Activated CD4-positive, alpha-beta T cell treated with anti-CD3 and anti-CD28 coated beads, Interleukin-2, amount 50 U/mL, for 48 hours (primary cell): ENCODE measurements around the gene OPCML.

Experiments
- DNase-seq, 2 experiments: peaks; one replicate each; pipeline ENCODE4 v3.0.0-alpha.2; 2020

Gene OPCML

DNA sequence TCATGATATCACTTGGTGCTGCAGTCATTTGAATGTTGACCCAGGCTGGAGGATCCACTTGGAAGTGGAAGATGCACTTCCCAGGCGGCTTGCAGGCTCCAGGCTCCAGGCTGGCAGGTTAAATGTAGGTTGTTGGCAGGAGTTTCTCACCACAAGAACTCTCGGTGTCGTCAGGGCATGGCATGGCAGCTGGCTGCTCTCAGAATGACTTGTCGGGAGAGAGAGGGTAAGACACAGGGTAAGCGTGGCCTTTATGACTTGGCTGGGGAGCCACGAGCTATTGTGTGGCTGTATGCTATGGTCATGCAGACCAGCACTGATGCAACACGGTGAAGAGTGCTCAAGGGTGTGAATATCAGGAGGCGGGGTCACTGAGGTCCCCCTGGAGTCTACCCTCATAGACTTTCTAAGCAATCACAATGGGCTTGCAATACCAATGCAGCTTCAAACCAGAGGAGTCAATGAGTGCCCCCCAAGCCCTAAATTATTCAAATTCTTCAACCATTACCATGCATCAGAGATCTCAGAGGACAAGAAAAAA is 1027.7 kb downstream of the OPCML start:
- no peak for DNase-seq

DNA sequence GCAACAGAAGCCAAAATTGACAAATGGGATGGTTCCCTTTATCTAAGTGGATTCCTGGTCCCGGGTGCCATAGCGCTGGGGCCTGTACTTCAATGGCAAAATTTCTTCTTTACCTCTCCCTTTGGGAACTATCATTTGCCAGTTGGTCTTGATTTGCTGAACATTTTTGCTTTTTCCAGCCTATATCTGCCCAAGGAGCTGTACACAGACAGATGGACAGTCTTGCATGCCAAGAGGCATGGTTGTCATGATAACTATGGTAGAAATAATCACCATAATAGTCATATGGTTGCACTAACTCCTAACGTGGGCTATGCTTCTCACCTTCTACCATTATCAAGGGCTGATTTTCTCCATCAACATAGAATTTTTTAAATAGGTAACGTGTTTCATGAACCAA is 1030.9 kb downstream of the OPCML start:
- DNase-seq: no peak

DNA sequence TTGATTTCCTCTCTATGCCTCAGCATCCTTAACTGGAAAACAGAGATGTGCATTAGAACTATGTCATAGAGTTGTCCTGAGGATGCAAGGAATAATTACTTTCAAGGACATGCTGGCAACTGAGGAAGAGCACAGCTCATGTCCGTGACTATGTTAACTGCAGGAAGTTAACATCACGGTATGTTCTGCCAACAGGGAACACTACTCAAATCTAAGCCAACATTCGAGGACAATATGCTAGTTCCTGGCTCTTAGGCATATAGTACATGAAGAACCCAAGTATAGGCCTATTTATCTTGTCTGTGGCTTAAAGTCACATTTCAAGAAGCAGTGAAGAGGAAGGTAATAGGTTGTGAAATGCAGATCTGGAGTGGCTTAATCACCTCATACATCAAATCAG is 1032.6 kb downstream of the OPCML start:
- no peak for DNase-seq

DNA sequence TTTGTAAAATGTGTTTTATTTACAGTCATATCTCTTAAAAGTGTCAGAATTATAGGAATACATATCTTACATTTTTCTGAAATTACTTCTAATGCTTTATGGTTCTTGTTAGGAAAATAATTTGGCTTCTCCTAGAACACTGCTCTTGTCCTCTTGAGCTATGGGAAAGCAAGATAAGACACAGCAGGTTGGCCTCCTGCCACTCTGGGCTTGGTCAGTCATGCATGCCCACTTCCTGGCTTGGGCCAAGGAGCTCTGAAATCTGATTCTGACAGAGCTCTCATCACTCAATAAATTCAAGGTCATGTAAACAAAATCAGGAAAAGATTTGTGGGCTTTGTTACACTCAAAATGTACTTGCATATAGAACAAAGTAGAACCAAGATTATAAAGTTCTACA is 1036.0 kb downstream of the OPCML start:
- DNase-seq: no peak

DNA sequence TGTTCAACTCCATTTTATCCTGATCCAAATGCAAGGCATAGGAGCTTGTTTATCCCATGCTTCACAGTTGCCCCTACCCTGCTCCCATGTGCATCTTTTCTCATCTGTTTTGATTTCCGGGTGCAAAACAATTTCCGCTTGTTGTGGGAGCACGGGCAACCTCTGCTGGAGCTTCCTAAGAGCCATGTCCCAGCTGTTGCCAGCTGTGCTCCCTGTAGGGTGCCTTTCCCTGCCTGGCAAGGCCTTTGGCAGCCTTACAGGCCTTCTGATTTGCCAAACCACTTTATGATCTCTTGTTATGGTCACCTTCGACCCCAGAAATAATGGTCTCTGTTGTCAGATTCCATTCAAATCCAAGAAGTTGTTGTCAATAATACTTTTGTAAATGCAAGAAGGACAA is 1038.5 kb downstream of the OPCML start:
- no peak for DNase-seq

DNA sequence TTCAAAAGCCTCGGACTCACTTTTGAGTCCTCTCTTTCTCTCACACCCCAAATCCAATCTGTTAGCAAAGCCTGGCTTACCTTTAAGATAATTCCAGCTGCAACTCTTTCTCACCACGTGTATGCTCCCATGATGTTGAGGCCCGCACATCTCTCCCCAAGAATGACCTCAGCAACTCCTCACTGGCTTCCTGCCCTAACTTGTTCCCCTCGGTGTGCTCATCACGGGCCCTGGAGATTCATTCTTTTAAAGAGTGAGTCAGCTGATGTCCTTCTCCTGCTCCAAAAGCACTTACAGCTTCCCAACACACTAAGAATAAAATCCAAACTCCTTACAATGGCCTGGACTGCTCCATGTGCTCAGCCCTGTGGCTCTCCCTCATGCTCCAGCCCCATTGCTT is 1041.3 kb downstream of the OPCML start:
- DNase-seq: no peak

DNA sequence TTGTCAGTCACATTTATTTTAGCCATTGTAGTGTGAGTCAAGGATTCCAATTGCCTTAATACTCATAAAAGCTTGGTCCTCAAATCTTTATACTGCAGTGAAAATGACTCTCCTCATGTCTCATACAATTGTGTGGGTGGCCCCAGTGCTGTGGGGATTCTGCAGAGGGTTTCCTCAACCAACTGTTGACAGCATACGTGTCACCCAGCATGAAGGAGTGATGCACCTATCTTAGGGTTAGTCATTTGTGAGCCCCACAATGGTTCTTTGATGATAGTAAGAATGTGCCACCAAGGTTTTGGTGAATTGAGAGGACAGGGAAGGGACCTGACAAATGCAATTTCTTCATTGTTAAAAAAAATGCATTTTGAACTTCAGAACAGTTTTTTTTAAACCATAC is 1046.2 kb downstream of the OPCML start:
- no peak for DNase-seq

DNA sequence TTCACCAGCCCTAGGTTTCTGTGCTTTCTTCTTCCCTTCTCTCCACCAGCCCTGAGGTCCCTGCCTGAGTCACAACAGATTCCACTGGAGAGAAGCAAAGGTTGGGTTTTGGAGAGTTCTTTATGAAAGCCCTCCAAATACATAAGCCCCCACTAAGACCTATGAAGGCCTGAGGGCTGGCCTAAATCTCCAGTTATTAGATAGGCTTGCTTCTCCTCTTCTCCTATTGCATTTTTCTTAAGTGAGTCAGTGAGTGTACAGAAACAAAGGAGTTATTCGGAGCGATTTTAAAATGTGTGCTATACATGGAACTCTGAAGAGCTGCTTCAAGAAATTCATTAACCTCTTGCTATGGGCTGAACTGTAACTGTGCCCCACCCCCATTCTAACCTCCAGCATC is 1057.3 kb downstream of the OPCML start:
- DNase-seq: no peak

DNA sequence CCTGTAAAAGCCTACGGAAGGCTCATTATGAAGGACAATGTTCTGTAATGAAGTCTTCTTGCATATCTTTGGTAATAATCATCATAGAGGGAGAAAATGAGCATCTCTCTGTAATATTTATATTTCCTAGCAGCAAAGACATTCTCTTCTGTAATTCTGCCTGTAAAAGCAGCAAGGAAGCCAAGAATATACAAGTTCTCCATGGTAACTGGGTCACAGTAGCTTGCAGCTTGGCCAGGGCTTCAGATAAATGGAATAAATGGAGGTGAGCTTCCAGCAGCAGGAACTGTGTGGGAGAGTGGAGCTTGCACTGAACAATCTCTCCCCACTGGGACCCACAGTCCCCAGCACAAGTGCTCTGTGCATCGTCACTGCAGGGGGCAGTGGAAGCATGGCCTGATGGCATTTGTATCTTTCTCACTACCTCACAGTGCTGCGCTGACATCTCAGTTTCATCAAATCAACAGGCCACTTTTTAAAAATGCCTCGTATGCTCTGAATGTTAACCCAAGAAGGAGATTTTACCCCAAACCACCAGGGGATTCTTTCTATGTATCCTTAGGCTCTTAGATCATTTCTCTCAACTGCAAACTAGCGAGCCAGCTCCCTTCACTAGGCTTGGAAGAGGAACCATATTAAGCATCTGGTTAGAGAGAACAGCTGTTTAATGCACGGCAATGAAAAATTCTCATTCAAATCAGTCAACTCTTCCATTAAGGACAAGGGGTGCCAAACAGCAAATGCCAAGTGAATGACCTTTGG is 1059.7 kb downstream of the OPCML start:
- DNase-seq: no peak

DNA sequence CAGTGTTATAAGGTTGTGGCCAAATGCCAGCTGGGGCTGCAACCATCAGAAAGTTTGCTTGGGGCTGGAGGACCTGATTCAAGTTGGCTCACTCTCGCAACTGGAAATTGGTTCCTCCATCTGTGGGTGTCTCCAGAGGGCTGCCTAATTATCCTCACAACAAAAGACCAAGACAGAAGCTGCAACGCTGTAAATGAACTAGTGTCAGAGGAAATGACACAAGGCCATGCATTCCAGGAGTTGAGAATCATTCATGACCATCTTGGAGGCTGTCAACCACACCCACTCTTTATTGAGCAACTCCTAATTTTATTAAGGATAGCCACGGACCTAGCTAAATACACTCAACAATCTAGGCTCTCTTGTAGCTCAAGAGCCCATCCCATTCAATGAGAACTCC is 1060.8 kb downstream of the OPCML start:
- no peak for DNase-seq

DNA sequence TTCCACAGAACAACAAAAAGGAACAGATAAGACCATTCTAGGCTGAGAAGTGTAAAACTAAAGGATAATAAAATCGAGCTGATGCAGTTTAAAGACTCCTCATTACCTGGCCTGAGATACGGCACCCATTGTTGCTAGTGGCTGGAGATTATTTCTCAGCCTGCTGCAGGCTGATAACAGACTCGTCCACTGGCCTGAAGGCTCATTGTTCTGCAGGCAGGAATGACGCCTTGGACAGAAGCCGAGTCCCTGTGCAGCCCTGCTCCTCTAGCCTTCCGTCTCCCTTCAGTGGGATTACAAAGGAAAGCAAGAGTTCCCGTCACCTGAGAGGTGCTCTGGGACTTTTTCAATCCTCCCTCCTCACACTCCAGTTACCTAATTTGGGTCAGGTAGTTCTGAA is 1065.3 kb downstream of the OPCML start:
- DNase-seq: no peak

DNA sequence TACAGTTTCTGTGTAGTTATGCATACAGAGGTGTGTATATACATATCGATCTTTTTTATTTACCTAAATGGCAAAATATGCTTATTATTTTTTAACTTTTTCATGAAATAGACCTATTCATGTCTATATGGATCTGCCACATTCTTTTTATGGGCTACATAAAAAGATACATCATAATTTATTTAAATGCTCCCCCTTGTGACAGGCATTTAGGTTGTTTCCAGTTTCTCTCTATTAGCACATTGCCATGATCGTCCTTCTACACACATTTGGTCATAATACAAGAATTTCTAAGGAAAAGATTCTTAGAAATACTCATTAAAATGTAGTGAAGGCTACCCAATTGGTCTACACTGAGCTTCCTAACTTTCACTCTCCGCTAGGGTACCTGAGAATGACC is 1067.4 kb downstream of the OPCML start:
- DNase-seq: no peak

DNA sequence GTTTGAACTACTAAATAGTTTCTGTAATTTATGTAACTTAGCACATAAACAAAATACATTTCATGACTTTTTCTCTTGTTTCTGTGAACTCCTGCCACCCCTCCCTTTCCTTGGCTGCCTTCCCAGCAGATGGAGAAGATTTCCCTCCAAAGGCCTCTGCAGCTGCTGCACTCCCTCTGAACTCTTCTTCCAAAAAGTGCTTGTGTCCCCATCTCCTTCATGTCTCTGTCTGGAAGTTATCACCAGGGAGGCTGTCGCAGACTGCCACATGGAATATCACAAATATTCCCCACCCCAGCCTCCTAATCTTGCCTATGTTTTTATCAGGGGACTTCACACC is 1068.3 kb downstream of the OPCML start:
- no peak for DNase-seq

DNA sequence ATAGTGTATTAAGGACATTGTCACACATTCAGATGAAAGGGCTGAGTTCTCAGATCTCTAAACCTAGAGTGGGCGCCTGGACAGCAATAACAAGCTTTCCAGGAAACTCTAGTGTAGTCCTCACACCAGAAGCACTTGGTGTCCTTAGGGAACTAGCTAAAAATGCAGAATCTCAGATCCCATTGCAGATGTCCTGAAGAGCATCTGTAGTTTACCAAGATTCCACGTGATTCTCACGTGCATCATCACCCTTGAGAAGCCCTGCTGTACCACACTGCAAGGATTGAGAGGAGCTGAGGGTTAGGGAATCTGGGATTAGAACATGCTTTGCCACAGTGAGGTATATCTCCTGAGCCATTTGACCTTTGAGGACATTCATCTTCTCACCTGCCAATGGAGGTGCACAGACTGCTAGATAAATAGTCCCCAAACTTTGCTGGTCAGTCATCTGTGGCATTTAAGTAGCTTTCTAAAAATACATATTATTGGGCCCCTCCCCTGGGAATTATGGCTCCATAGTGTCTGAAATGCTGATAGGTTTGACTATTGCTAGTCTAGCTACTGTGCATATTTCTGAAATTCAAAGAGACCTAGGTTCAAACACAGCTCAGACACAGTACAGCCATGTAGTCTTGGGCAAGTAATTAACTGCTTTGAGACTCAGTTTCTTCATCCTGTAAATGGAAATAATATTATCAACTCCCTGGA is 1068.9 kb downstream of the OPCML start:
- no peak for DNase-seq

DNA sequence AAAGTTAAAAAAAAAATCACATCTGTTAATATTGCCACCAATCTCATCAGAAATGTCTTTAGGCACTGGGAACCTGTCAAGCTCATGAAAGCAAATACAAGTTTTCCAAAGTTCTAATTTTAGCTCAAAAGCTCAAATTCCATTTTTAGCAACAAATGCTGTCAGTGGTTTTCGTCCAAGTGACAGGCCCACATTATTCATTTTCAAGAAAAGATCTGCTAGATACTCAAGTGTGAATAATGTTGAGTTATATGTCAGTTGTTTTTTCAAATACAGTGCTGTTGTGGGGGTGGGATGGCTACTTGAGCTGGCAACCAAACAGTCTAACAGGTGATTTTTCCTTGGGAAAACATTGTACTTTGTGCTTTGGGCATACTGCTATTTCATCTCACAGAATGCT is 1072.6 kb downstream of the OPCML start:
- DNase-seq: no peak

DNA sequence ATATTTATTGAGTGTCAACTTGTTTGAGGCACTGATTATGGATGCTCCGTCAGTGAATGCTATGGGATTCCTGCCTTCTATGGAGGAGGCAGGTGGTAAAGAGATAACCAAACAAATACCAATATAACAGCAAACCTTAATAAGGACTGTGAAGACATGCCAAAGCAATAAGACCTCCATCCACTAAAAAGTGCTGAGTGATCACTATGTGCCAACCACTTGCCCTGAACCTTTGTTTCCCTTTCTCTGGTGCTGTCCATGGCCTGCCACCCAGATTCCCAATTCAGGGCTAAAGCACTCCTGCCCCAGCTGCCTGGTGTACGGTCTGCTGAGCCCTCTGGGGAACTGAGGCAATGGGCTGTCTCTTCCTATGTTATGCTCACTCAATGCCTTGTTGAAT is 1074.9 kb downstream of the OPCML start:
- no peak for DNase-seq

DNA sequence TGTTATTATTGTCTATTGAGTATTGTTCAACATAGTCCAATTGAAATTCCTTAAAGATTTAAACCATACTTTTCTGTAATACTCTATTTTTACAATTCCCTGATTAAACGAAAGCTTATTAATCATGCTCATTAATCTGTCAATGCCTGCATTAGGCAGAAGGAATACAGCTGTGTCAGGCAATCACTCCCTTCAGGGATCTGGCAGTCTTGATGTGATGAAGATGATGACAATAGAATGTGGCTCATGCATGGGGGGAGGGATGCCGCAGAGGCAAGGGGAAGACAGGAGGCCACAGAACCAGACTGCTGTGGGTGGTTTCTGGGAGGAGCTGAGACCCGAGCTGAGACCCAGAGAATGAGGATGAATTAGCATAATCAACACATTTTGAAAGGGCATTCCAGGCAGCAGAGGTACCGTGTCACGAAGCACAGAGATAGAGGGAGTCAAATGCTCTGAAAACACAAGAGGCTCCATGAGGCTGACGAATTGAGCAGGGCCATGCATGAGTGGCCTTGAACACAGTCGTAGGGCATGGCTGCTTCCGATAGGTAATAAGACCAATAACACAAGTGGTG is 1075.5 kb downstream of the OPCML start:
- no peak for DNase-seq

DNA sequence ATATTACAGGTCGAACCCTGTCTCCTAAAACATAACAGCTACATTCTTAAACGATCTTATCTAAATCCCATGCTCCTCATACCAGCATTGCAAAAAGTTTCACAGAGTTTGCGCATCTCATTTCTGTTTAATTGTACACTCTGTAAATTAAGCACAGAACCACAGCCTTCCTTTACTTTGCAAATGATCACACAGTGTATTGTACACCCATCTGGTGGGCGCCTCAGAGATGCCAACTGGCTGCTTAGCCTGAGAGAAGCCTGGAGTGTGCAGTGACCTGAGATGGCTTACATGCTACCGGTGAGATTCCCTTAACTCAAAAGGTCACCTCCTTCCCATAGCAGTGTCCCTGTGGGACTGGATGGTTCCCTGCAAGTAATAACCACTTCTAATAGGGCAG is 1077.3 kb downstream of the OPCML start:
- DNase-seq: no peak

DNA sequence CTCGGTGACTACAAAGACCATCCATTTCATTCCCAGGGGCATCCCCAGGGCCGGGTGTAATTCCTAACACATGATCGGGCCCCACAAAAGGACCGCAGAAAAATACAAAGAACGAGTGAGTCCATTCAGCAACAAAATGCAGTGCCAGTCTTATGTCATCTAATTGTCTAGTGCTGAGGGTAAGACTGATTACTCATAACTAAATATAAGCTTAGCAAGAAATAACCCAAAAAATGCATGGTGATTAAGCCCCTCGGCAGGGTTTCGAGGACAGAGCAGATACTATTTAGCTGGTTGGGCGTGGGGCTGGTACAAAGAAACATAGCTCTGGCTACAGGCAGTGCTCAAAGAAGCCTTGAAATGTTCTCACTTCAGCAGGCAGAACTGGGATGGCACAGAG is 1078.9 kb downstream of the OPCML start:
- DNase-seq: no peak

DNA sequence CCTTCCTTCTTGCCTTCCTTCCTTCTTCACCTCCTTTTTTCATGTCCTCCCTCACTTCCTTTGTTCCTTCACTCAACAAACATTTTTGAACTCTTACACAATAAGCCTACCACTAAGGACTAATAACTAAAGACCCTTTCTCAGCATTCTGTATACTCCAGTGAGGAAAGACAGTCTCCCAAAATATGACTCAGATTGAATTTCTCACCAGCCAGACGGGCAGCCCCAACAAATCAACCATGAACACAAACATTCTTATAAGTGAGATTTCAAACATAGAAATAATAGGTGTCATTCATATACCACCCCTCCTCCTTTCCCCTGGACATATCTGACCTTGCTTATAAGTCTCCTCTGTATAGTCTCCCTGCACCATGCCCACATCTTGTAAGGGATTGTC is 1079.7 kb downstream of the OPCML start:
- no peak for DNase-seq

DNA sequence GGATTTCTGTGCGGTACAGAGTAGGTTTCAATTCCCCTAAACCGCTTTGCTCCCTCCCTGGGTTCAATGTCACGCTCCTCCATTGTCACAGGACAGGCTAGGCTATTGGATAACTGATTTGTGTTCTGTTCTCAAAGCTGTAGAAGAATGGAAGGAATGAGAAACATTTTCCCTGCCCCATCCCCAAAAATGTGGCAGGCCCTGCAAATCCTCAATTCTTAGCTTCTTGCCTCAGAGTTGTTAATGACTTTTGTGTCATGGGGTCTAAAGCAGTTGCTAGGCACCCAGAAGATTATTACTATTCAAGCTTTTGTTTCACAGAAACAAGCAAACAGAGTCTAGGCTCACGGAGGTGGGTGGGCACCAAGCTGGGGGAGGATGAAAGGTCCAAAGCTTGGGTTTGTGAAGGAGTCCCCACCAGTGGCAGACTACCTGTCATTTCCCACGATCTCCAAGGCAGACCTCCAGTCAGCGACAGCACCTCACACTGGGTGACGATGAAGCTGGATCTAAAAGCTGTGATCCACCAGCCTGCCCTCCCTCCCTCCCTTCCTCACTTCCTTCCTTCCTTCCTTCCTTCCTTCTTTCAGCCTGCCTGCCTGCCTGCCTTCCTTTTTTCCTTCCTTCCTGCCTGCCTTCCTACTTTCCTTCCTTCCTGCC is 1080.2 kb downstream of the OPCML start:
- no peak for DNase-seq

DNA sequence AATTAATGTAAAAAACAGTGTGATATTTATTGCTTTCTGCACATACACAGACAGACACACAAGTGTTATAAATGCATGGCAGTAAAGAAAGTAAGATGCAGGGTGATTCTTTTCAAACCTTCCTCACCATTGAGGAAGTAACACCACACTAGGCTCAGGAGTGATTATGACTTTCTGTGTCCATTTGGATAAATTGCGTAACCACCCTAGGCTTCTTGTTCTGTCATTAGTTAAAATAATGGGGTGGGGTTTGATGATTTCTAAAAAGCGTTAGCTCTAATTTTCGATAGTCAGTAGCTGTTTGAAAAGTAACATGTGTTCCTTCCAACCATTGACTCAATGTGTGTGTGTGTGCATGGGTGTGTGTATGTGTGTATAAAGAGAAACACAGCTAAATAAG is 1081.7 kb downstream of the OPCML start:
- DNase-seq: no peak

DNA sequence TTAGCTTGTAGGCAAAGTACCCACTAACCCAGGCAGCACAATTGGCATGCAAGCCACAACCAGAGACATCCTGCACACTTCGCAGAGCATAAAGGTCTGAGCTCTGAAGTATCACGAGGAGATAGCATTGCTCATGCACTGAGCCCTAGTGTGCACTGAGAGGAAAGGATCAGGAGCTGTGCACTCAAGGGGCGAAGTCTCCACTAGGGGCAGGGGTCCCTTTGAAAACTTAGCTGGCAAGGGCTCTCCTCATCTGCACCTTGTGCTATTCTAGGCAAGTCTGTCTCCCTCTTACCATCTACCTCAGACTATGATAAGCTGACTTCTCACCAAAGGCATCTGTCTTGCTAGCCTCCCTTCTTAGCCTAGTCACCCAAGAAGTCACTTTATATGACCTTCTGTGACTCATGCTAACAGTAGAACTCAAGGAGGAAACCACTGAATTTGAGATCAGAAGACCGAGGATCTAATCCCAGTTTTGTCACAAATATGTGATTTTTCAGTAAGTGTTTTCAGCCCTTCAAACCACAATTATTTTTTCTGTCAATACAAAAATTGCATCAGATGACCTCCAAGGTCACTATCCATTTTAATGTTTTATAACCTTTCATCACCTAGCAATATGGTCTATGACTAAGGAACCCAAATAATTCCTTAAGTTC is 1083.8 kb downstream of the OPCML start:
- no peak for DNase-seq
